KOPT-K1 (cell line): ENCODE measurements around the gene THADA.
"Not testable (repeated sequence)": the region's sequence is repeated elsewhere in the genome, so short reads cannot be mapped to it uniquely, and the experiment has no call there.

Experiments used
- H3K27ac ChIP-seq: fragments of 200-600 bp; sonication (generic); 2 replicates; pipeline ENCODE4 v1.5.1; 2016; ENCODE audit warnings: antibody characterized with exemption, mild to moderate bottlenecking, low read depth, low read length; ENCODE audit not compliant: poor library complexity, severe bottlenecking
- H3K36me3 ChIP-seq: fragments of 200-600 bp; sonication (generic); 2 replicates; pipeline ENCODE4 v1.5.1; 2017; ENCODE audit warnings: antibody characterized with exemption, mild to moderate bottlenecking, low read length, moderate library complexity; ENCODE audit not compliant: insufficient read depth
- H3K9me3 ChIP-seq: fragments of 200-600 bp; sonication (generic); 2 replicates; pipeline ENCODE4 v1.5.1; 2017; ENCODE audit warnings: antibody characterized with exemption, low read length, mild to moderate bottlenecking; ENCODE audit not compliant: insufficient read depth, poor library complexity, severe bottlenecking

THADA gene

DNA sequence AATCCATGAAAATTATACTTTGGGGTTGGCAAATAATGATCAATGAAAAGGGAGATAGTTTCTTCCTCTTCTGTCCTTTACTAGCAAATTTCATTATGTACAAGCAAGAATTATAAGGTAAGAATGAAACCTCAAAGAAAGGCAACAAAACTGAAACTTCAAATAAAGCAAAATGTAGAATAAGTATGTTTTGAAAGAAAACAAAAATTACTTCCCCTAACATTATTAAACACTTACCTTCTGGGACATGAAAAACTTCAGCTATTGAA is 29.4 kb downstream of the THADA start:
- Histone ChIP-seq H3K36me3 (peaks cover 80% of the 10 kb centered on the region), H3K9me3 (no peaks in the 10 kb centered on the region), H3K27ac (no peak overlapping the region)

DNA sequence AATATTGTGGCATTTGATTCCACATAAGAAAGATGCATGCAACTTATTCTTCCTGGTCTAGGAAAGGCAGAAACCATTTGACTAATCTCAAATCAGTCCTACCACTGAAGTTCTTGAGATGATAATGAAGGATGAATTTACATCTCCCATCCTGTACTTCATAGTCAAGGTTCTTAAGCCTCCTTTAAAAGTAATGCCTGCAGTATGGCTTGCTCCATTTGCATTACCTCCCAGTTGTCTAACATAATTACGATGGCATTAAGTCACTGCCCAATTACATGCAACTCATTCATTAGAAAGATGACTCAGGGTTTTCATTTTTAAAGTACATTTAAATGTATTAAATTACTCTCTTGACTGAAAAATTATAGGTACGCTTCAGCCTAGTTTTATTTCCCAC is 32.2 kb downstream of the THADA start:
- Histone ChIP-seq H3K36me3 (peaks cover 79% of the 10 kb centered on the region), H3K27ac (no peak overlapping the region), H3K9me3 (no peaks in the 10 kb centered on the region)

DNA sequence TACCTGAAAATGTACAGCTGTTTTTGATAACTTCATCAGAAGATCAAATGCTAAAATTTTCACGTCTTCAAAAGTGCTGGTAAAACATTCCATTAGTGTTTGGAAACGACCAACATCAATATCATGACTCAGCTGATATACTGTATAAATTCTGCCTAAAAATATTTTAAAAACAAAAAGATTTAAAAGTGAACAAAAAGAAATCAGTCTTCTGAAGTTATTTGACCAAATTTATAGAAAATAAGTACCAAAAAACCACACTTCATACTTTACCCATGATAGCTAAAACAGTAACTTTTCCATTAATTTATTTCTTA is 35.6 kb downstream of the THADA start:
- Histone ChIP-seq H3K36me3 (peaks cover 90% of the 10 kb centered on the region), H3K27ac (no peak overlapping the region), H3K9me3 (no peaks in the 10 kb centered on the region)

DNA sequence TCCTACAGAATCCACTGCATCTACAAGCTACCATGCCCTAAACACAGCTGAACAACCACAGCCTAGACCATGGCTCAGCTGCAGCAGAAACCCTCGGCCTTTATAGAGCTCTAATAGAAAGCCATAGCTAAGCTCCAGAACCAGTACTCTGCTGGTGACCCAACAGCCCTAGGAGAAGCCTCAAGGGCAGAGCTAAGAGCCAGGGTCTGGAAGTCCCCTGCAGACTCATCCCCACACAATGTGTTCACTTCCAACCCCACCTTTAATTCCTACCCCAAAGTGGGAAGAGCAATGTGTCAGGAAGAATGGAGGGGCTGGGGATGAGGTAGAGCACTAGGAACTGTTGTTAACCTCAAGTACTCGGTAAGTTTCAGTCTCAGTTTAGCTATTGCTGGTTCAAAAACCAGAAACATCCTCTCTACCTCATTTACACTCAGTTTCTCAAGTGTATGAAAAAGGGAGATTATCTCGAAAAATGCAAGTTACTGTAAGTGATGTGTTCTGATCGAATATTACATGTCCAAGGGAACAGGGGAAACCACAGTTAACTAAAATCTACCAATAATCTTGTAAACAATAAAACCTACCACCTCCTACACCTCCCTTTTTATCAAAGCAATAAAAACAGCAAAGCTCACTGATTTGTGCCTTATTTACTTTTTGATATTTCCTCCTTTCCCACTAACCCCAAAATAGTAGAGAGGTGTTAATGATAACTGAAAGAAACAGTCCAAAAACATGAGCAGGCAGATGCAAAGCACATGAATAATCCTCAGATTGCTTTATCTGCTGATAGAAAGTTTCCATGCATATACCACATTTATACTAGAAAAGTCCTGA is 36.2 kb downstream of the THADA start:
- Histone ChIP-seq H3K27ac (no peak overlapping the region), H3K9me3 (no peaks in the 10 kb centered on the region), H3K36me3 (peaks cover 89% of the 10 kb centered on the region)

DNA sequence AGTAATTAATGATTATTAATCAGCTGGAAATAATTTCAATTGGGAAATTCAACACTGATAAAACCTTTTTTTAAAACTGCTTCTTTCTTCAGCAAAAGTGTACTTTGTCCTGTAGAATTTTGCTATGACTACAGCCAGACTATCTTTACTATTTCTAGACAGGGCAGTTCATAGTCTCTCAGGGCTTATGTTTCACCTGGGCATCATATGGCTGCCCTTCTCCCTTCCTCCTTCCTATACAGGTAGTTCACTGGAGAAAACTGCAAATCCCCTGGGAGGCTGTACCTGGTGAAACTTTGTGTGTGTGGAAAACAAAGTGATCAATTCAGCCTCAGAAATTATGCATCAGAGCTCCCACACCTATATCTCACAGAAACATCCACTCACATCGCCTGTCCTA is 38.6 kb downstream of the THADA start:
- Histone ChIP-seq H3K9me3 (no peaks in the 10 kb centered on the region), H3K27ac (no peak overlapping the region), H3K36me3 (peaks cover 94% of the 10 kb centered on the region)

DNA sequence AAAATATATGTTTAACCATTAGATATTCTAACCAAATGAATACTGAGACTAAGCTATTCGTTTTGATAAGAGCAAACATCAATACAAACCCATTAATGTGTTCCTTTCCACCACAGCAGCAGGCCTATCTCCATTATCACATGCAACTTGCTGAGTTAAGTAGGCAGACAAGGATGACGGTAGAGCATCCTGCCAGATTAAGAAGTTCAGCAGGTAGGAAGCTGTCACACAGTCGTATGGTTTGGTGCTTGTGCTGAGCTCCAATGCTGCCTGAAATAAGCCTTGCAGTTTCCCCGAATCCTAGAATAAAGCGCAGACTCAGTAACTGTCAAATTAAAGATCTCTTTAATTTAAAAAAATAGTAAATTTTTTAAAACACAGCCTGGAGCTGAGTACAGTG is 39.6 kb downstream of the THADA start:
- peaks cover 94% of the 10 kb centered on the region for H3K36me3 ChIP-seq
- no peaks in the 10 kb centered on the region for H3K9me3 ChIP-seq
- H3K27ac ChIP-seq, result no peak overlapping the region

DNA sequence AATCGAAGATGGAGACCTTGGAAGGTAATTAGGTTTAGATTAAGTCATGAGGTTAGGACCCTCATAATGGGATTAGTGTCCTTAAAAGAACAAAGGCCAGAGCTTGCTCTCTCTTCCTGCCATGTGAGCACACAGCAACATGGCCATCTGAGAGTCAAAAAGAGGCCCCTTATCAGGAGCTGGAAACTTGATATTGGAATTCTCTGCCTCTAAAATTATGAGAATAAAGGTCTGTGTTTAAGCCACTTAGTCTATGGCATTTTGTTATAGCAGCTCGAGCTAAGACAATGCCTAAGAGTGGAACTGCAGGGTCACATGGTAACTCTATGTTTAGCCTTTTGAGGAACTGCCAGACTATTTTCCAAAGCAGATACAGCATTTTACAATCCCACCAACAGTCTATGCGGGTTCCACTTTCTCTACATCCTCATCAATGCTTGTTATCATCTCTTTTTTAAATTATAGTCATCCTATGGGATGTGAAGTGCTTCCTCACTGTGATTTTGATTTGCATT is 42.4 kb downstream of the THADA start:
- Histone ChIP-seq H3K27ac (no peak overlapping the region), H3K9me3 (no peaks in the 10 kb centered on the region), H3K36me3 (peaks cover 97% of the 10 kb centered on the region)

DNA sequence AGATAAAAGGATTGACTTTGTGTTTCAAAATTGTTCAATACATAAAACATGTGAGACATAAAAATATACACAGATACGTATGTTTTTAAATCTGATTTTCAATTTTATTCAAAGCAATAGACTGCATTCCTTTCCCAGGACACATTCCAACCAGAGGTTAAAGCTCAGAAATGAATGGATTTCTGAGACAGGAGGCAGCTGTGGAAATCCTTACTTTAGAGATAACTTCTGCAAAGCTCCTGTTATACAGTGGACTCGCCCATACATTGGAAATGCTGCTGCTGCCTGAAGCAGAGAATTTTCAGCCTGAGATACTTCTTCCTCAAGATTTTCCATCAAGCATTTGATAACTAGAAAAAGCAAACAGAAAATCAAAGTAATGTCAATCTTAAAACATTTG is 43.8 kb downstream of the THADA start:
- peaks cover 84% of the 10 kb centered on the region for H3K36me3 ChIP-seq
- no peak overlapping the region for H3K27ac ChIP-seq
- no peaks in the 10 kb centered on the region for H3K9me3 ChIP-seq

DNA sequence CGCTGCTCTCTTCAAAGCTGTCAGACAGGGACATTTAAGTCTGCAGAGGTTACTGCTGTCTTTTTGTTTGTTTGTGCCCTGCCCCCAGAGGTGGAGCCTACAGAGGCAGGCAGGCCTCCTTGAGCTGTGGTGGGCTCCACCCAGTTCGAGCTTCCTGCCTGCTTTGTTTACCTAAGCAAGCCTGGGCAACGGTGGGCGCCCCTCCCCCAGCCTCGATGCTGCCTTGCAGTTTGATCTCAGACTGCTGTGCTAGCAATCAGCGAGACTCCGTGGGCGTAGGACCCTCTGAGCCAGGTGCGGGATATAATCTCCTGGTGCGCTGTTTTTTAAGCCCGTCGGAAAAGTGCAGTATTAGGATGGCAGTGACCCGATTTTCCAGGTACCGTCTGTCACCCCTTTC is 47.5 kb downstream of the THADA start:
- not testable (repeated sequence) for H3K9me3 ChIP-seq
- H3K36me3 ChIP-seq, result peaks cover 50% of the 10 kb centered on the region

DNA sequence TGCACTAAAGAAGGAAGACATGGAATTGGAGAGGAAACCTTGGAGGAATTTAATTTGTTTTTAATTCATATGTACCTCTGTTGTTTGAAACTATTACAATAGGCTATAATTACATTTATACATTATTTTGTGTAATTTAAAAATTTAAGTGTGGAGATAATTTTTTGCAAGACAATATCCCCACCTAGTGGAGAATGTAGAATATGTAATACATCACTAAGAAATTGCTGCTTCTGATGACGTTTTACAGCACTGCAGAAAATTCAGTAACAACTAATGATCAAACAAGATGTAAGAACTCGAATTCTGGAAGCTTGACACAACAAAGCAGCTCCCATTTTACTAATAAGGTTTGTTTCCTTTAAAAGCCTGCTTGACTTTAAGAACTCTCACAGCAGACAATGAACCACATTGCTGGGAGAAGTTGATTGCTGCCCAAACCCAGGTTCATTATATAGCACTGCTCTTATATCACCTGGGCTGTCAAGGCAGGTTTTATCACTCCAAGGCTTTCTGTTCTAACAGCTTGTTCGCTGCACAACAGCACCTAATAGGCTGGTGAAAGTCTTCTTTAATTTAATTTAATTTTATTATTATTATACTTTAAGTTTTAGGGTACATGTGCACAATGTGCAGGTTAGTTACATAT is 53.4 kb downstream of the THADA start:
- Histone ChIP-seq H3K36me3 (peaks cover 35% of the 10 kb centered on the region), H3K9me3 (no peaks in the 10 kb centered on the region), H3K27ac (no peak overlapping the region)

More for the DNA sequence above, 47.5 kb downstream of the THADA start:
- not testable (repeated sequence) for H3K27ac ChIP-seq

DNA sequence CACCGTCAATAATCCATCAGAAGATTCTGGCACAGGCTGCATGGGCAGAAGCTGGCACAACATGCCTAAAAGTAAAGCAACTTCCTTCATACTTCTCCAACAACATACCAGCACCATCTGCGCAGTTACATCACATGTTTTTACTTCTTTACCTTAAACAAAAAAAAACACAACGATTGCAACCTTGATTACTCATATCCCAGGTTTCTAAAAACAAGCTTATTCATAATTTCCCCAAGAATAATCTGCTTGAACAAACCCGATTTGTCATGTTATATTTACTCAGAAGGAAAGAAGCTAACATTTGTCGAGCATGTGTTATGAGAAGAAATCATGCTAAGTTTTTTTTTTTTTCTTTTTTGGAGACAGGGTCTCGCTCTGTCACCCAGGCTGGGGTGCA is 54.7 kb downstream of the THADA start:
- Histone ChIP-seq H3K9me3 (no peaks in the 10 kb centered on the region), H3K27ac (no peak overlapping the region), H3K36me3 (peaks cover 37% of the 10 kb centered on the region)

DNA sequence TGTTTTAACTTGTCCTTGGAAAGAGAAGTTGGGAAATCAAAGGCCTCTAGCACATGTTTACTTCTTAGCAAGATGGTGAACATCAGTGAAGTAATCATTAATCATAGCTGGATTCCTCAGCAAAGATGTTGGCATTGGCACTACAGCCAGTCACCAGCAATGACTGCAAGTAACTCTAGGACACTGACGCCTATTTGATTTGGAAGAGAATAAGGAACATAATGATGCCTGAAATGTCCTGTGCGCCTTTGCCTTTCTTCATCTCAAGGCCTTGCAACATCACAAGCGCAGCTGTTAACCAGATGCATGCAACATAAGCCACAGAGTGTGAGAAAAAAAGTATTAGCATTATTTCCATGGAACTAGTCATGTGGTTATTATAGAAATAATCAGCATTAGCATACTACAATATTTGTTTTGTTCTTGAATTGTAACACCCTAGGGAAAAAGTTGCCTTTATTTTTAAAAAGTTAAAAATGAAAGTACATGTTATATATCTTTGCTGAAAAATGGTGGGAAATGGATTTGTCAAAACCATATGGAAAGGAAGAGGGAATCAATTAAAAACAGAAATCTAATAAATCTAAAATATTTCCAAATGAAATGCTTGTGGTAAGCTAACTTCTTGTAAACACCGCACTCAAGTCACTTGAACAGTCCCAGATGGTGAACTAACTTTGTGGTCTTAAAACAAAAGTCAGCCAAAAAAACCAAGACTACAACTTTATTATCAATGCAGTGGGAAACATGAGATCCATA is 55.6 kb downstream of the THADA start:
- Histone ChIP-seq H3K27ac (no peak overlapping the region), H3K36me3 (peaks cover 45% of the 10 kb centered on the region), H3K9me3 (no peaks in the 10 kb centered on the region)

DNA sequence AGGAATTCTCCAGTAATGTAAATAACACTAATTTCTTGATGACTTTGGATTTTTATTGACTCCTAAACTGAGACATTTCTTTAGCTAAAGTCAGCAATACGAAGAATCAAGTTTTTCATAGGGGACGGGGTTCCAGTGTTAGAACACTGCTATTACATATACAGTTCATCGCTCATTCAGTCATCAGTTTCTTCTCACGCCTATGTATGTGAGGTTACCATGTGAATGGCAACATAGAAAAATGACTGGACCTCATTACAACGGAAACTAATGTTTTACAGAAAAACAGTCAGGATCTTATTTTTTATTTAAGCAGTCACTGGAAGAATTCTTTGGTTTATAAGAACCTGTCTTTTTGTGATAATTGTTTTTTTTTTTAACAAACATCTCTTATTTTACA is 56.4 kb downstream of the THADA start:
- no peak overlapping the region for H3K27ac ChIP-seq
- H3K9me3 ChIP-seq, result no peaks in the 10 kb centered on the region
- H3K36me3 ChIP-seq, result peaks cover 53% of the 10 kb centered on the region

DNA sequence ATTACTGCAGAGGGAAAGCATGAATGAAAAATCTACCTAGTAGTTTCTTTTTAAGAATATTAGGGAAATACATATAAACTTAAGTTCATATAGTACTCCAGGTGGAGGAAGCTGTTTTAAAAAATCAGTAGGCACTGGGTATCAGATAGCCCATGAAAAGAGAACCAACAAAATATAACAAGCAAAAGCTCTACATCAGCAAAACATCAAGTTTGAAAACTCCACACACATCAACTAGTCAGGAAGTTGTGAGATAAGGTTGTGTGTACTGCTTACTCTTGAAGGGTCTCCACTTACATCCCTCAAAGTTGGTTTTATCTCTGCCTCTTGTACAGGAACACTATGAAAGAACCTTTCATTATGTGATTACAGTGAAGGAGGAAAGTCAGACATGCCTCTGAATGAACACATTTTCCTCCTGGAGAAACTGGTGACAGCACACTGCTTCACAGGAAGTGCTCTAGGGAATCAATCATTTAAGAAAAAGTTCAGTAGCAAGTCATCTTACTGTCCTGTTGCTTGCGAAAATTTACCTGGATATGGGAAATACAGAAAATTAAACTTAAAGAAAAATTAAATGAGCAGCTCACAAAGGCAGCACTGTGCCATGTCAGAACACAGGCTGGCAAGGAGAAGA is 57.7 kb downstream of the THADA start:
- Histone ChIP-seq H3K9me3 (no peaks in the 10 kb centered on the region), H3K36me3 (peaks cover 55% of the 10 kb centered on the region), H3K27ac (no peak overlapping the region)

DNA sequence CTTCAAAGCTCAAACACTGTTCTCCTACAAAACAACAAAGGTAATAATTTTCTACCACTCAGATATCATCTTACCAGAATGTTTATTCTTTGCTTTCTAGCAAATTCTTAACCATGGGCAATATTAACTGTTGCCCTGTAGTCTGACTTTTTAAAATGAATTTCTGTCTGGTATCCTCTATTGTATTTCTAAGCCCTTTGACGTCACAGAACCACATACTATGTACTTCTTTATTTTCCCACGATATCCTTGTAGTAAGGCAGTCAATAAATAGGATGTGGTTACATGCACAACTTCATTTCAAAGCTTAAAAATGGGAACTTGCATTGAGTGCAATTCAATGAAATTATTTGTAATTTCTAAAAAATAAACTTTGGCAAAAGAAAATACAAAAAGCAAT is 58.7 kb downstream of the THADA start:
- H3K27ac ChIP-seq, result peak overlapping the region; percentile 4
- H3K36me3 ChIP-seq, result peaks cover 55% of the 10 kb centered on the region
- H3K9me3 ChIP-seq, result no peaks in the 10 kb centered on the region
